Panc1 (cell line): ENCODE measurements around the gene KIAA0408. TPM values are rescaled to one million over a fixed set of nuclear protein-coding genes. Genes with fewer than 3 reads are reported as not detected.

Experiments
- ATAC-seq: fragments of 200-7000 bp; cut with Tn5 transposase; 2 replicates; pipeline ENCODE4 v1.9.1; 2020; ENCODE audit warnings: mild to moderate bottlenecking, moderate library complexity
- BruUV-seq: library from RNA; stranded (reverse); fragments of 400-500 nt; replicated peaks from 2 replicates; lab custom pipeline; 2021; lab: Mats Ljungman, UMichigan
- CTCF ChIA-PET: fragments of 300-600 bp; sonication (Branson Sonifier 250); formaldehyde crosslinking; loops from one replicate; lab custom pipeline; 2022; ENCODE audit warnings: antibody characterized with exemption; lab: Charles Lee
- POLR2A ChIA-PET: fragments of 300-600 bp; sonication (Branson Sonifier 250); formaldehyde crosslinking; loops from one replicate; lab custom pipeline; 2022; ENCODE audit warnings: antibody characterized with exemption; lab: Charles Lee
- DNase-seq: peaks from one replicate; pipeline ENCODE4 v3.0.0-alpha.2; 2010; ENCODE audit warnings: low read depth, low spot score
- H3K27ac ChIP-seq: 2 replicates; pipeline ENCODE4 v1.5.1; 2011; ENCODE audit warnings: mild to moderate bottlenecking, low read length, inconsistent platforms
- H3K27me3 ChIP-seq: fragments of 200-500 bp; sonication (Bioruptor generic); 2 replicates; pipeline ENCODE4 v1.6.0; 2014; ENCODE audit warnings: low read length, inconsistent platforms; ENCODE audit not compliant: control insufficient read depth, insufficient read depth
- H3K36me3 ChIP-seq: fragments of 200-500 bp; sonication (Bioruptor generic); 2 replicates; pipeline ENCODE4 v1.5.1; 2014; ENCODE audit warnings: inconsistent platforms, mild to moderate bottlenecking, low read length, moderate library complexity; ENCODE audit not compliant: control insufficient read depth, insufficient read depth
- H3K4me1 ChIP-seq: 2 replicates; pipeline ENCODE4 v1.5.1; 2011; ENCODE audit warnings: inconsistent platforms, mild to moderate bottlenecking, low read length, moderate library complexity; ENCODE audit not compliant: control insufficient read depth, insufficient read depth
- H3K4me3 ChIP-seq, 2 experiments: 2 replicates each; pipeline ENCODE4 v1.5.1; 2011 to 2012; ENCODE audit warnings: low read depth in 2 of 2, low read length in 2 of 2, mild to moderate bottlenecking in 2 of 2, inconsistent platforms in 1 of 2, moderate library complexity in 1 of 2
- H3K9me3 ChIP-seq: fragments of 200-500 bp; sonication (Bioruptor generic); 2 replicates; pipeline ENCODE4 v1.5.1; 2014; ENCODE audit warnings: low read depth, mild to moderate bottlenecking, inconsistent platforms, low read length, moderate library complexity; ENCODE audit not compliant: control insufficient read depth, insufficient read depth
- POLR2AphosphoS5 ChIP-seq: IDR thresholded peaks from 2 replicates; pipeline ENCODE4 v1.6.1; 2012; ENCODE audit warnings: mild to moderate bottlenecking, low read depth, low read length, moderate library complexity
- SIN3A ChIP-seq: IDR thresholded peaks from 2 replicates; pipeline ENCODE4 v1.6.1; 2012; ENCODE audit warnings: low read depth, mild to moderate bottlenecking, low read length, moderate library complexity, borderline replicate concordance; ENCODE audit not compliant: insufficient read depth
- TCF7L2 ChIP-seq: IDR thresholded peaks from 2 replicates; pipeline ENCODE4 v1.6.1; 2011; ENCODE audit warnings: mild to moderate bottlenecking, low read depth, low read length, inconsistent platforms
- in situ Hi-C: cut with HindIII; loops from 2 replicates; pipeline ENCODE4 v1.10.0; 2016; ENCODE audit warnings: low sequenced_read_pairs, low pct_unique_long_range_greater_than_20kb
- intact Hi-C: fragments of 100-400 bp; cut with micrococcal nuclease; formaldehyde crosslinking; loops from one replicate; pipeline ENCODE4 v1.10.0; 2022; ENCODE audit not compliant: unreplicated experiment
- total RNA-seq: library from RNA; stranded (reverse); gene quantifications from one replicate; pipeline ENCODE4 v1.2.1, GENCODE V29; 2021; ENCODE audit not compliant: unreplicated experiment
- TF ChIP-seq, protein P1 (sequence below), 2 experiments: IDR thresholded peaks; 2 replicates each; pipeline ENCODE4 v1.6.1; 2011 to 2012; ENCODE audit warnings: low read depth in 2 of 2, control low read depth in 1 of 2, low read length in 1 of 2, mild to moderate bottlenecking in 1 of 2, moderate library complexity in 1 of 2; ENCODE audit not compliant: insufficient read depth in 1 of 2
- TF ChIP-seq, protein P2 (sequence below): fragments of 450-650 bp; IDR thresholded peaks from 2 replicates; pipeline ENCODE4 v1.5.1; 2017; ENCODE audit warnings: mild to moderate bottlenecking

KIAA0408 gene
- total RNA-seq, 1 experiment from 2014 or later: 0.90 TPM

DNA sequence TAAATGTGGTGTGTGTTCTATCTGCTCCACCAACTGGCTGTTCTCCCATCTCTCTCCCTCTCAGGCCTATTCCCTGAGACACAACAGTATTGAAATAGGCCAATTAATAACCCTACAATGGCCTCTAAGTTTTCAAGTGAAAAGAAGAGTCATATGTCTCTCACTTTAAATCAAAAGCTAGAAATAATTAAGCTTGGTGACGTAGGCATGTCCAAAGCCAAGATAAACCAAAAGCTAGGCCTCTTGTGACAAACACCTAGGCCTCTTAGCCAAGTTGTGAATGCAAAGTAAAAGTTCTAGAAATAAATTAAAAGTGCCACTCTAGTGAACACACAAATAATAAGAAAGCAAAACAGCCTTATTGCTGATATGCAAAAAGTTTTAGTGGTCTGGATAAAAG lies 30.1 kb upstream of the KIAA0408 start:
- intact Hi-C loops: no loop called here
- Histone ChIP-seq H3K27me3 (no peaks in the 10 kb centered on the region), H3K27ac (no peak overlapping the region), H3K4me1 (no peaks in the 10 kb centered on the region), H3K4me3 (no peak overlapping the region), H3K36me3 (no peaks in the 10 kb centered on the region), H3K9me3 (no peaks in the 10 kb centered on the region)
- ChIA-PET CTCF (no interaction called here), POLR2A (no interaction called here)
- TF ChIP-seq TCF7L2: no peak
- no peak for TF ChIP-seq POLR2AphosphoS5
- TF ChIP-seq, protein P1, sequence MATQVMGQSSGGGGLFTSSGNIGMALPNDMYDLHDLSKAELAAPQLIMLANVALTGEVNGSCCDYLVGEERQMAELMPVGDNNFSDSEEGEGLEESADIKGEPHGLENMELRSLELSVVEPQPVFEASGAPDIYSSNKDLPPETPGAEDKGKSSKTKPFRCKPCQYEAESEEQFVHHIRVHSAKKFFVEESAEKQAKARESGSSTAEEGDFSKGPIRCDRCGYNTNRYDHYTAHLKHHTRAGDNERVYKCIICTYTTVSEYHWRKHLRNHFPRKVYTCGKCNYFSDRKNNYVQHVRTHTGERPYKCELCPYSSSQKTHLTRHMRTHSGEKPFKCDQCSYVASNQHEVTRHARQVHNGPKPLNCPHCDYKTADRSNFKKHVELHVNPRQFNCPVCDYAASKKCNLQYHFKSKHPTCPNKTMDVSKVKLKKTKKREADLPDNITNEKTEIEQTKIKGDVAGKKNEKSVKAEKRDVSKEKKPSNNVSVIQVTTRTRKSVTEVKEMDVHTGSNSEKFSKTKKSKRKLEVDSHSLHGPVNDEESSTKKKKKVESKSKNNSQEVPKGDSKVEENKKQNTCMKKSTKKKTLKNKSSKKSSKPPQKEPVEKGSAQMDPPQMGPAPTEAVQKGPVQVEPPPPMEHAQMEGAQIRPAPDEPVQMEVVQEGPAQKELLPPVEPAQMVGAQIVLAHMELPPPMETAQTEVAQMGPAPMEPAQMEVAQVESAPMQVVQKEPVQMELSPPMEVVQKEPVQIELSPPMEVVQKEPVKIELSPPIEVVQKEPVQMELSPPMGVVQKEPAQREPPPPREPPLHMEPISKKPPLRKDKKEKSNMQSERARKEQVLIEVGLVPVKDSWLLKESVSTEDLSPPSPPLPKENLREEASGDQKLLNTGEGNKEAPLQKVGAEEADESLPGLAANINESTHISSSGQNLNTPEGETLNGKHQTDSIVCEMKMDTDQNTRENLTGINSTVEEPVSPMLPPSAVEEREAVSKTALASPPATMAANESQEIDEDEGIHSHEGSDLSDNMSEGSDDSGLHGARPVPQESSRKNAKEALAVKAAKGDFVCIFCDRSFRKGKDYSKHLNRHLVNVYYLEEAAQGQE (IDR thresholded peaks at IDR 0.05; ENCODE audit: insufficient read depth in 1 of 2, low read depth in 2 of 2, low read length in 1 of 2): no peak
- TF ChIP-seq SIN3A: no peak
- TF ChIP-seq, protein P2, sequence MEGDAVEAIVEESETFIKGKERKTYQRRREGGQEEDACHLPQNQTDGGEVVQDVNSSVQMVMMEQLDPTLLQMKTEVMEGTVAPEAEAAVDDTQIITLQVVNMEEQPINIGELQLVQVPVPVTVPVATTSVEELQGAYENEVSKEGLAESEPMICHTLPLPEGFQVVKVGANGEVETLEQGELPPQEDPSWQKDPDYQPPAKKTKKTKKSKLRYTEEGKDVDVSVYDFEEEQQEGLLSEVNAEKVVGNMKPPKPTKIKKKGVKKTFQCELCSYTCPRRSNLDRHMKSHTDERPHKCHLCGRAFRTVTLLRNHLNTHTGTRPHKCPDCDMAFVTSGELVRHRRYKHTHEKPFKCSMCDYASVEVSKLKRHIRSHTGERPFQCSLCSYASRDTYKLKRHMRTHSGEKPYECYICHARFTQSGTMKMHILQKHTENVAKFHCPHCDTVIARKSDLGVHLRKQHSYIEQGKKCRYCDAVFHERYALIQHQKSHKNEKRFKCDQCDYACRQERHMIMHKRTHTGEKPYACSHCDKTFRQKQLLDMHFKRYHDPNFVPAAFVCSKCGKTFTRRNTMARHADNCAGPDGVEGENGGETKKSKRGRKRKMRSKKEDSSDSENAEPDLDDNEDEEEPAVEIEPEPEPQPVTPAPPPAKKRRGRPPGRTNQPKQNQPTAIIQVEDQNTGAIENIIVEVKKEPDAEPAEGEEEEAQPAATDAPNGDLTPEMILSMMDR: no peak
- no TSS peak for BruUV-seq
- ATAC-seq: no peak
- DNase-seq: no peak
- in situ Hi-C loops: no loop called here

GRCh38 chr6:127486934-127487333 lies 27.7 kb upstream of the KIAA0408 start:
- no peak for ATAC-seq
- Histone ChIP-seq H3K4me3 (no peak overlapping the region), H3K27me3 (no peaks in the 10 kb centered on the region), H3K9me3 (no peaks in the 10 kb centered on the region), H3K27ac (no peak overlapping the region), H3K36me3 (no peaks in the 10 kb centered on the region), H3K4me1 (peaks cover 10% of the 10 kb centered on the region; the same call in 1 of the 2 replicates)
- TF ChIP-seq, protein P2: no peak
- TF ChIP-seq, protein P1 (IDR thresholded peaks at IDR 0.05; ENCODE audit: insufficient read depth in 1 of 2, low read depth in 2 of 2, low read length in 1 of 2): no peak
- ChIA-PET POLR2A (no interaction called here), CTCF (interaction anchor here (2.5 kb wide), 1 partner anchor 29 kb away, joined by 9 read pairs; no protein-coding TSS in a partner anchor)
- in situ Hi-C loops (no loop called here), intact Hi-C loops (no loop called here)
- BruUV-seq: no TSS peak
- DNase-seq: no peak
